HS-5 (cell line): ENCODE data around the gene SLC12A7.
"Not testable (repeated sequence)": the region's sequence is repeated elsewhere in the genome, so short reads cannot be mapped to it uniquely, and the experiment has no call there.

ENCODE experiments used
- DNase-seq: peaks from one replicate; pipeline ENCODE4 v3.0.0-alpha.2; 2012; ENCODE audit warnings: low read depth

SLC12A7 gene

GRCh38 chr5:1095990-1096363 lies 15.9 kb downstream of the SLC12A7 start:
- DNase-seq: no peak

- DNase-seq: no peak
These were observed 16.4 kb downstream of the SLC12A7 start for GRCh38 chr5:1095302-1095989.

DNA sequence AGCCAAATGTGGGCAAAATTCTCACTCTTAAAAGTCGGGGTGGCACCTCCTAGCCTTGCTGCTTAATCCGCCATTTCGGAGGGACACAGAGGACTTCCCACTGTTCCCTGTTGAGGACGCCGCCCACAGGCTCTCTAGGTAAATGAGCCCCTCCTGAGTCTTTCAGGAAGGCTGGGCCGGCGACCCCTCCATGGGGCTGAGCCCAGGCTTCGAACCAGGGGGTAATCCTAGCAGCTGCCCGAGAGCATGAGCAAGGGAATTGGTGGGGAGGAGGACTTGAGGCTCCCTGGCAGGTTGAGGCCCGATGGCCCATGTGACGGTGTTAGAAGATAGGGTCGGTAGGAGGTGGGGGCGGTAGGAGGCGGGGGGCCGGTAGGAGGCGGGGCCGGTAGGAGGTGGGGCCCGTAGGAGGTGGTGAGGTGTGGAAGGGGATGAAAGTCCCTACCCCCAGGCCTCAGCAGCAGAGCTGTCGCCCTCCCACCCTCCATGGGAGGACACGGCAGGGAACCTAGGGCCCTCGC lies 17.1 kb downstream of the SLC12A7 start:
- no peak for DNase-seq

DNA sequence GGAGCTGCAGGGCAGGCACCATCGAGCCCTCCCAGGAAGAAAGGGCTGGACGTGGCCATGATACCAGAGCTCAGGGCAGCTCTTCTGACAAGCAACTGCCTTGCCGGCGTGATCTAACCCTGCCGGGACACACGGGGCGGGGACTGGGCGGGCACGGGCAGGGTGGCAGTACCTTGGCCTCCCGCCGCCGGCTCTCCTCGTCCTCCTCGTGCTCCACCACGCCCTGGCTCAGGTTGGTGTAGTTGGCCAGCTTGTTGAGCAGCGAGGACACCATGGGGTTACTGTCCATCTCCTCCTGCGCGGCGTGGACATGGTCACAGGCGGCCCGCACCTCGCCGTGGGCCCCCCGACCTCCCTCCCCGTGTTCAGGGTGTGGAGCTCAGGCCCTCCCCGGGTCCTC lies 18.5 kb downstream of the SLC12A7 start:
- no peak for DNase-seq

DNA sequence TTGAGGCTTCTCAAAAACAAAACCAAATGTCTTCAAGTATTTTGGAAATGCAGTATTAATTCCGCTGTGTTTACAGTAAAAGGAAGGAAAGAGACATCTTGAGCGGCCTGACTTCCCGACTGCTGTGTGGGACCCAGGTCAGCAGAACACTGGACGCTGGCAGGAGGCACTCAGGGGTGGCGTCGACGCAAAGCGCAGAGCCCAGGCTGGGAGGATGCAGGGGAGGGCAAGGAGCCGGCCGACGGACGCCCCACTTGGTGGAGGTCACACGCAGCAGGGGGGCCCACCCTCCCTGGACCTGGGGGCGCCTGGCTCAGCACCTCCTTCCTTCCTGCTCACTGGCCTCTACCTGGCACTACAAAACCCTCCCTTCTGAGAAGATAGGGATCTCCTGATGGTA lies 19.7 kb downstream of the SLC12A7 start:
- no peak for DNase-seq

DNA sequence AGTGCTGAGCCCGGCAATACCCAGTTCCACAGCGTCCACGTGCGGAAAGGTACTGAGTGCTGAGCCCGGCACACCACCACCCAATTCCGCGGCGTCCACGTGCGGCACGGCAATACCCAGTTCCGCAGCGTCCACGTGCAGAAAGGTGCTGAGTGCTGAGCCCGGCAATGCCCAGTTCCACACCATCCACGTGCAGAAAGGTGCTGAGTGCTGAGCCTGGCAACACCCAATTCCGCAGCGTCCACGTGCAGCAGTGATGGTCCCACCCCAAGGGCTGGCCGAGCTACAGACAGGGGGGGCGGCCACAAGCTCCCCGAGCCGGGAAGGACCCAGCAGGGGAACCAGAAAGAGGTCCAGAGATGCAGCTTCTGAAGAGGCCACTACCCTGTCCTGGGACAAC lies 20.2 kb downstream of the SLC12A7 start:
- no peak for DNase-seq

DNA sequence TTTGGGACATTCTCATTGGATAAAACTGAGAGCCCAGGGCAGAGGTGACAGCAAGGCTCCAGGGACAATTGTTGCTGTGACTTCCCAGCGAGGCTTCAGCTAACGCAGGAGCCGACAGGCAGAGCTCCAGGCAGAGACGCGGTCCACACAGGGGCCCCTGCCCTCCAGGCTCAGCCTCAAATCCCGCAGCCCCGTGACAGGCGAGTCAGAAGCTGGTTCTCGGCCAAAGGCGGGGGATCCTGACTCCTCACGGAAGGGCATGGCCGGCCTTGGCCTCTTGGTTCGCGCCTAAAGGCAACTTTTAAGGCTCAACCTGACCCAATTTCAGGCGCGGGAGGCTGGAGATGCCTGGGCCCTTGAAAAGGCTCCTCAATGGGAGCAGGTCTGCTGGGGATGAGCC lies 21.3 kb downstream of the SLC12A7 start:
- no peak for DNase-seq

GRCh38 chr5:1089621-1090040 lies 22.2 kb downstream of the SLC12A7 start:
- no peak for DNase-seq

- no peak for DNase-seq
These were observed 22.7 kb downstream of the SLC12A7 start for GRCh38 chr5:1089146-1089545.

DNA sequence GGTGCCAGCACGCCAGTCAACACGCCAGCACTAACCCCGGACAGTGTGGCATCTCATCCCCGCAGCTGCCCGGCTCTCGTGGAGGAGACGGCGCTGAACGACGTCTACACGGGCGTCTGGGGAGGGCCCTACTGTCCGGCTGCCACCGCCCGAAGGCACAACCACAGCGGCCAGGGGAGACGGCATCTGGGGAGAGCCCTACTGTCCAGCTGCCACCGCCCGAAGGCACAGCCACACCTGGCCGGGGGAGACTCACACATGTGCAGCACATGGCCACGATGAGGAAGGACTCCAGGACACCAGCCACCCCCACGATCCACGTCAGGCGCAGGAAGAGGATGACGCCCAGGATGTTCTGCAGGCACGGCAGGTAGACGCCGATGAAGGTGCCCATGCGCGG lies 23.1 kb downstream of the SLC12A7 start:
- no peak for DNase-seq

DNA sequence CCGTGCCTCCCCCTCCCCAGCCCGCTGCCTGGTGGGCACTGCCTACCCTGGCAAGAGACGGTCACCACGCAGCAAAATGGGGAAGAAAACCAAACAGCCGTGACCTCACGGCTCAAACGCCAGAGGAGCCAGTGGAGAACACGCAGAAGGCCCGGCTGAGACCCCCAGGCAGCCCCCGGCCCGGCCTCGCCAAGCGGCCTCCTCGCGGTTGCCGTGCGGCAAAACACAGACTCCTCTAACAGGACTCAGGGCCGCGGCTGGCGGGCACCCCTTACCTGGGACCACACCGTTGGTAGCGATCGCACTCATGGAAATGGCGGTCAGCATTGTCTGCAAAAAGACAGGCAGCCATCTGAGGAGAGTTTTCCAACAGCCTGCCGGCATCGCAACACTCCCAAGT lies 23.8 kb downstream of the SLC12A7 start:
- DNase-seq: no peak

GRCh38 chr5:1087428-1087827 lies 24.4 kb downstream of the SLC12A7 start:
- DNase-seq: no peak

GRCh38 chr5:1086871-1087270 lies 25.0 kb downstream of the SLC12A7 start:
- DNase-seq: no peak

DNA sequence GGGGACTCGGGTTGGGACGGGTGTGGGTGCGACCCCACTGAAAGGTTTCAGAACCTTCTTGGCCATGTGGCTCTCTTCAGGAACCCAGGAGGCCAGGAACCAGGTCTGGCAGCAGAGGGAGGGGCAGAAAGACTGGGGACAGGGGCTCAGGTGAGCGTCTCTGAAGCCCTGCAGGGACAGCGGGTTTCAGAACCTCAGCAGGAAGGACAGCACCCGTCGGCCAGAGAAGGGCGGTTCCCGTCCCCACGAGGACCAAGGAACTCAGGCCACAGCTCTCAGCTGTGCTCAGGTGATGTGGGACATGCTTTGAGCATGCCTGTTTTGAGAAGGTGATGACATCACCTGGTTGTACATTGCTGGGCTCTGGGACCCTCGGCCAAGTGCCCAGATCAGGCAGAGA lies 25.7 kb downstream of the SLC12A7 start:
- DNase-seq: no peak

GRCh38 chr5:1085391-1085790 lies 26.5 kb downstream of the SLC12A7 start:
- DNase-seq: no peak

- no peak for DNase-seq
These were observed 27.8 kb downstream of the SLC12A7 start for GRCh38 chr5:1083823-1084605.

DNA sequence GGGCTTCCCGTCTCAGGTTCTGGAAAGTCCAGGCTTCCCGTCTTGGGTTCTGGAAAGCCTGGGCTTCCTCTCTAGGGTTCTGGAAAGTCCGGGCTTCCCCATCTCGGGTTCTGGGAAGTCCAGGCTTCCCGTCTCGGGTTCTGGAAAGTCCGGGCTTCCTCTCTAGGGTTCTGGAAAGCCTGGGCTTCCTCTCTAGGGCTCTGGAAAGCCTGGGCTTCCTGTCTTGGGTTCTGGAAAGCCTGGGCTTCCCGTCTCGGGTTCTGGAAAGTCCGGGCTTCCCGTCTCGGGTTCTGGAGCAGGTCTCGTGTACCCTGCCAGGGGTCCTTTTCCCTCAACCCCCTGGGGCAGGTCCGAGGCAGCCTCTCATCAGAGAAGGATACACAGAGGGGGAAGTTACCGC lies 28.8 kb downstream of the SLC12A7 start:
- DNase-seq: not testable (repeated sequence)

- DNase-seq: no peak
These were observed 30.3 kb downstream of the SLC12A7 start for GRCh38 chr5:1081519-1081918.

DNA sequence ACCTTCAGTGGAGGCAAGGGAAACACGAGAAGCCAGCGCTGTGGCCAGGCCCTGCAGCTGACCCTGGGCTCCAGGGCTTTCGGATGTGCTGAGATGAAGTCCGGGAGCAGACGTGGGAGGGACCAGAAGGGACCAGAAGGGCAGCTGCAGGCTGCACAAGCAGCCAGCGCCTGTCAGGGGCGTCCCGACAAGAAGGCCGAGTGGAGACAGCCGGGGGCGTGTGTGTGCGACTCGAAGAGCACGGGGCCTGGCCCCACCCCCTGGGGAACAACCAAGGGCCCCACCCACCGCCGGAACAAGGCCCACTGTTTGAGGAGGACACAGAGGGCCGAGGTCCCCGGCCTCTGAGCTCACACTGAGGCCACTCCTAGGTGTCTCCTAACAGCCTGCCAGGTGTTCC lies 31.4 kb downstream of the SLC12A7 start:
- DNase-seq: no peak

DNA sequence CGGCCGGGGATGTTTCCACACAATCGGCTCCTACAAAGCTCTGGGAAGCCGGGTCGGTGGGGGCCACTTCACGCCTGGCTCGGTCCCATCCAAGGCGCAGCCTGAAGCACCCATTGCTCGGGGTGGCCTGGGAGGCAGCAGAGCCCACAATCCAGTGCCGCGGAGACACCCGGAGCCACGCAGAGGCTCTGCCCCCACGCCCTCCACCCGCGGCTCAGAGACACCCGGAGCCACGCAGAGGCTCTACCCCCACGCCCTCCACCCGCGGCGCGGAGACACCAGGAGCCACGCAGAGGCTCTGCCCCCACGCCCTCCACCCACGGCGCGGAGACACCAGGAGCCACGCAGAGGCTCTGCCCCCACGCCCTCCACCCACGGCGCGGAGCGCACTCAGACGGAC lies 31.9 kb downstream of the SLC12A7 start:
- no peak for DNase-seq

DNA sequence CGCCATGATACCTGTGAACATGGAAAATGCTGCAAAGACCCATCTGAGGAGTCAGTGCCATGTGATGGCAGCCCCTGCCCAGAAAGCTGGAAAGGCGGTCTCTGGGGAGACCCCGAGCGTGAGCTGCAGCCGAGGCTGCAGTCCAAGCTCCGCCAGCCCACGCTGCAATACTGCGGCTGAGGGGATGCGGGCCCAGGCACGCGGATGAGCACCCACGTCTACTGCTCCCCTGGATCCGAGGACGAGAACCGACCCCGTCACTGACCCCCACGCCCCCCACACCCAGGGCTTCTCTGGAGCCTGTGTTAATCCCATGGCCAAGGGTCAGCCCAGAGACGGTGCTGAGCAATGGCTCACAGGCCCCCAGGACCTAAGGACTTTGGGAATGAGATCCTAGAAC lies 32.4 kb downstream of the SLC12A7 start:
- DNase-seq: no peak

DNA sequence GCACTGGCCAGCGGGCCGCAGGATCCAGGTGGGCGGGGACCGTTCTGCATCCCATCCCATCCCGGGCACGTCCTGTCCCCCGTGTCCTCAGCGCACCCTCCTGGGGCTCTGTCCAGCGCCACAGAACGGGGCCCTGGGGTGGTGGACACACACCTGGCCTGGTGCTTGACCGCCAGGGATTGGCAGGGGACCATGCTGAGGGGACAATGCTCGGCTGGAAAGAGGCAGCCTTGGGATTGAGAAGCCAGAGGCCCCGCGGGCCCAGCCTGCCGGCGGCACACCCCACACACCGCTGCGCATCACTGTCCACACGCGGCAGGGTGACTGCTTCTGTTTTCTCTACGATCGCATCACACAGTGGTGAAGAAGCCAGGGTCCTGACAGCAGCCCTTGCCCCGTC lies 33.0 kb downstream of the SLC12A7 start:
- DNase-seq: no peak

DNA sequence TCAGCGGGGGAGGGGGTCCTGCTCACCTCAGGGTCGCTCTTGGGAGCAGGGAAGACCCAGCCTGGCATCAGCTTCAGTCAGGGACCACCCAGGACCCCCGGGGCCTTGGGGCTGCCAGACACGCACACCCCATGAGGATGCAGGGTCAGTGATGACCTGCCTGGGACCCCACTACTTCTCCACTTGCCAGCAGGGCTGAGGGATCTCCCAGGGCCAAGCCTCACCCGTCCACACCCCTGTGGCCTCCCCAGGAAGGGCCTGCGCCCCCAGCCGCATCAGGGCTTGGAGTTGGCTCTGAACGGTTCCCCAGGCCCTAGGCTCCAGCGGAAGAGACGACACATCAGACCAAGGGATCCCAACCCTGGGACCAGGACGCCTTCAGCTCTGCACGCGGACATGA lies 33.7 kb downstream of the SLC12A7 start:
- DNase-seq: no peak
